D721Med (cell line): ENCODE measurements around the gene PREP.
A peak's percentile ranks its signal among the peaks of the same experiment; 100 is the strongest.

ENCODE experiments used
- DNase-seq: peaks from one replicate; pipeline ENCODE4 v3.0.0; 2011; ENCODE audit warnings: low spot score; ENCODE audit not compliant: insufficient read length
- FAIRE-seq: peaks from 2 replicates; lab custom pipeline; 2011; peaks lifted over from hg19 to GRCh38; lab: Jason Lieb, UNC
- TF ChIP-seq, protein P1 (sequence below): IDR thresholded peaks from 2 replicates; pipeline ENCODE4 v1.5.1; 2012; ENCODE audit warnings: mild to moderate bottlenecking, control low read depth; ENCODE audit not compliant: insufficient read depth; ENCODE audit errors: missing control alignments

PREP gene

GRCh38 chr6:105402939-105403935 lies at the start of gene PREP:
PREP (minus strand) TSS chr6:105403082; CDS start chr6:105402891, 191 bp downstream.
- DNase-seq (peak; percentile 41), FAIRE-seq (no peak)
- TF ChIP-seq, protein P1, sequence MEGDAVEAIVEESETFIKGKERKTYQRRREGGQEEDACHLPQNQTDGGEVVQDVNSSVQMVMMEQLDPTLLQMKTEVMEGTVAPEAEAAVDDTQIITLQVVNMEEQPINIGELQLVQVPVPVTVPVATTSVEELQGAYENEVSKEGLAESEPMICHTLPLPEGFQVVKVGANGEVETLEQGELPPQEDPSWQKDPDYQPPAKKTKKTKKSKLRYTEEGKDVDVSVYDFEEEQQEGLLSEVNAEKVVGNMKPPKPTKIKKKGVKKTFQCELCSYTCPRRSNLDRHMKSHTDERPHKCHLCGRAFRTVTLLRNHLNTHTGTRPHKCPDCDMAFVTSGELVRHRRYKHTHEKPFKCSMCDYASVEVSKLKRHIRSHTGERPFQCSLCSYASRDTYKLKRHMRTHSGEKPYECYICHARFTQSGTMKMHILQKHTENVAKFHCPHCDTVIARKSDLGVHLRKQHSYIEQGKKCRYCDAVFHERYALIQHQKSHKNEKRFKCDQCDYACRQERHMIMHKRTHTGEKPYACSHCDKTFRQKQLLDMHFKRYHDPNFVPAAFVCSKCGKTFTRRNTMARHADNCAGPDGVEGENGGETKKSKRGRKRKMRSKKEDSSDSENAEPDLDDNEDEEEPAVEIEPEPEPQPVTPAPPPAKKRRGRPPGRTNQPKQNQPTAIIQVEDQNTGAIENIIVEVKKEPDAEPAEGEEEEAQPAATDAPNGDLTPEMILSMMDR, result peak; percentile 69

GRCh38 chr6:105452376-105452775 lies 49.5 kb upstream of the PREP start:
- TF ChIP-seq, protein P1, result no peak
- FAIRE-seq (no peak), DNase-seq (no peak)

DNA sequence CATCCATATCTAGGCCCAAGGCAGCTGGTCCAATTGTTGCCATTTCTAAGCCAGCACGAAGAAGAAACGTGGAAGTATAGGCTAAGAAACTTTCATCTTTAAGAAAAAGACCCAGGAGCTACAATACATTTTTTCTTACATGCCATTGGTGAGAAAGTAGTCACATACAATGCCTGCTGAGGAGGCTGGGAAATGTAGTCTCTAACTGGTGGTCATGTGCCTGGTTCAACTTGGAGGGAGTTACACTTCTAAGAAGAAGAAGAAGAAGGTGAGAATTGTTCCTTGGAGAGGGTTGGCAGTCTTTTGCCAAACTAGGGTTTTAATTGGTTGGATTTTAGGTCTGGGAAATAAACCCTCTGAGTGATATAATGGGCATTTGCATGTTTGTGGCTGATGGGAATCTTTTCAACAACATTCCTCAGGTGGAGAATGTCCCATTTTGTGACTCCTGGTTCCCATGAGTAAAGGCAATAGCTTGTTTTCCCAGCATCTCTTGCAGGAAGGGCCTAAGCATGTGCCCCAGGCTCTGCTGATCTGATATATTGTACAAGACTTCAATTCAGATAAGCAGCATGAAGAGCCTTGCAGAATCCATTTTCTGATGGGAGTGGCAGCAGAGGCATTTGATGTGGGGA lies 47.0 kb upstream of the PREP start:
- DNase-seq, result no peak
- FAIRE-seq, result no peak
- TF ChIP-seq, protein P1, result no peak

DNA sequence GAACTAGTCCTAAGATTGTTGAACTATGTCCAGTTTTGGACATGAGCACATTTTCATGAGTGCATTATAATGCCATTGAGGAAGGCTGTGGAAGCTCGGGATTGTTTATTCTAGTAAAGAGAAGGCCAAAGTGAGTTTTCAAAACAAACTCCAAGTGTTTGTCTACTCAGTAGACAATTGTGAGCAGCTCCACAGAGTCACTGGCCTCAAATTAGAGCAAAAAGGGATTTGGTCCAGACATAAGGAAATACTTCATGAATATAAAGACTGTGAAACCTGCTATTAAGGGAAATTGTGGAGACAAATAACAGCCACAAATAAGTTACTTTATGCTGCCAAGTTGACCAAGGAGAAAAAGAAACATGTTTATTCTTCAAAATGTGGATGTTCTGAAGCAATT lies 42.6 kb upstream of the PREP start:
- DNase-seq (no peak), FAIRE-seq (no peak)
- TF ChIP-seq, protein P1, result no peak

- FAIRE-seq, result no peak
- no peak for DNase-seq
- TF ChIP-seq, protein P1, result no peak
Measured at GRCh38 chr6:105443941-105444340, 41.1 kb upstream of the PREP start.

GRCh38 chr6:105442369-105442768 lies 39.5 kb upstream of the PREP start:
- TF ChIP-seq, protein P1, result no peak
- no peak for DNase-seq
- no peak for FAIRE-seq
